ENCODE data around the gene LRRC32. TPM values are rescaled to one million over a fixed set of nuclear protein-coding genes. Genes with fewer than 3 reads are reported as not detected.

Gene LRRC32
- total RNA-seq, 2 experiments from 2014 or later = 1.8 to 2.4 TPM

- Mint-ChIP-seq H3K27ac (no peak overlapping the region), H3K27me3 (peaks cover 27% of the 10 kb centered on the region), H3K4me1 (ENCODE audit: low read depth) (peaks cover 7% of the 10 kb centered on the region), H3K36me3 (ENCODE audit: low read depth) (no peaks in the 10 kb centered on the region), H3K9me3 (no peaks in the 10 kb centered on the region), H3K4me3 (no peak overlapping the region)
- H3K9me3 ChIP-seq (ENCODE audit: control insufficient read depth in 1 of 2, insufficient read depth in 1 of 2, low read length in 2 of 2) = peaks cover 0 to 5% of the 10 kb centered on the region in 2 experiments
- intact Hi-C loops (cut with DNase I, micrococcal nuclease) = no loop called here
- no peak for TF ChIP-seq CTCF (IDR thresholded peaks at IDR 0.05)
- H3K4me1 ChIP-seq (ENCODE audit: insufficient read depth, low read length) = peaks cover 7% of the 10 kb centered on the region
- DNase-seq (no peak), ATAC-seq (ENCODE audit: poor library complexity) (no peak)
- CTCF ChIA-PET = no interaction called here
- H3K36me3 ChIP-seq (ENCODE audit: insufficient read depth, low read length) = no peaks in the 10 kb centered on the region
- peaks cover 0 to 7% of the 10 kb centered on the region in 2 experiments for H3K27me3 ChIP-seq (ENCODE audit: control insufficient read depth in 1 of 2, insufficient read depth in 2 of 2, low read length in 2 of 2)
- H3K27ac ChIP-seq (ENCODE audit: low read depth in 1 of 2, low read length in 2 of 2) = no peak overlapping the region
- POLR2A ChIA-PET = no interaction called here
- no peak overlapping the region for H3K4me3 ChIP-seq (ENCODE audit: low read length)
Measured at GRCh38 chr11:76634886-76635285, 35.7 kb downstream of the LRRC32 start.

GRCh38 chr11:76632492-76632891 is 38.1 kb downstream of the LRRC32 start:
- ATAC-seq (ENCODE audit: poor library complexity) = no peak
- H3K4me3 ChIP-seq (ENCODE audit: low read length) = no peak overlapping the region
- Mint-ChIP-seq H3K27ac (no peak overlapping the region), H3K4me3 (no peak overlapping the region), H3K4me1 (ENCODE audit: low read depth) (peaks cover 15% of the 10 kb centered on the region), H3K9me3 (no peaks in the 10 kb centered on the region), H3K36me3 (ENCODE audit: low read depth) (no peaks in the 10 kb centered on the region), H3K27me3 (peaks cover 11% of the 10 kb centered on the region)
- DNase-seq = no peak
- intact Hi-C loops (cut with DNase I, micrococcal nuclease) = no loop called here
- CTCF ChIA-PET = no interaction called here
- H3K27ac ChIP-seq (ENCODE audit: low read depth in 1 of 2, low read length in 2 of 2) = no peak overlapping the region
- TF ChIP-seq CTCF (IDR thresholded peaks at IDR 0.05) = no peak
- POLR2A ChIA-PET = no interaction called here
- H3K36me3 ChIP-seq (ENCODE audit: insufficient read depth, low read length) = no peaks in the 10 kb centered on the region
- H3K27me3 ChIP-seq (ENCODE audit: control insufficient read depth in 1 of 2, insufficient read depth in 2 of 2, low read length in 2 of 2) = peaks cover 0 to 6% of the 10 kb centered on the region in 2 experiments
- H3K9me3 ChIP-seq (ENCODE audit: control insufficient read depth in 1 of 2, insufficient read depth in 1 of 2, low read length in 2 of 2) = no peaks in the 10 kb centered on the region
- peaks cover 15% of the 10 kb centered on the region for H3K4me1 ChIP-seq (ENCODE audit: insufficient read depth, low read length)

- Histone ChIP-seq H3K27me3 (ENCODE audit: control insufficient read depth in 1 of 2, insufficient read depth in 2 of 2, low read length in 2 of 2) (no peaks in the 10 kb centered on the region), H3K36me3 (ENCODE audit: insufficient read depth, low read length) (no peaks in the 10 kb centered on the region), H3K4me3 (ENCODE audit: low read length) (no peak overlapping the region), H3K4me1 (ENCODE audit: insufficient read depth, low read length) (peaks cover 19% of the 10 kb centered on the region), H3K9me3 (ENCODE audit: control insufficient read depth in 1 of 2, insufficient read depth in 1 of 2, low read length in 2 of 2) (no peaks in the 10 kb centered on the region), H3K27ac (ENCODE audit: low read depth in 1 of 2, low read length in 2 of 2) (no peak overlapping the region)
- DNase-seq (no peak), ATAC-seq (ENCODE audit: poor library complexity) (no peak)
- Mint-ChIP-seq H3K4me1 (ENCODE audit: low read depth) (peaks cover 18% of the 10 kb centered on the region), H3K9me3 (no peaks in the 10 kb centered on the region), H3K27ac (no peak overlapping the region), H3K36me3 (ENCODE audit: low read depth) (no peaks in the 10 kb centered on the region), H3K4me3 (no peak overlapping the region), H3K27me3 (peaks cover 7% of the 10 kb centered on the region)
- intact Hi-C loops (cut with DNase I, micrococcal nuclease) = no loop called here
- no peak for TF ChIP-seq CTCF (IDR thresholded peaks at IDR 0.05)
- ChIA-PET CTCF (no interaction called here), POLR2A (no interaction called here)
Measured at GRCh38 chr11:76631566-76632308, 38.8 kb downstream of the LRRC32 start.
